ENCODE measurements around the gene SCTR.

The SCTR gene

GRCh38 chr2:119402106-119402505 is 122.2 kb downstream of the SCTR start:
- TF ChIP-seq CTCF (IDR thresholded peaks at IDR 0.05; ENCODE audit: insufficient read depth, missing control alignments) = no peak
- no peak for FAIRE-seq
- no peak for DNase-seq (ENCODE audit: insufficient read length, low spot score)

GRCh38 chr2:119397196-119397595 is 127.1 kb downstream of the SCTR start:
- FAIRE-seq (no peak), DNase-seq (ENCODE audit: insufficient read length, low spot score) (no peak)
- no peak for TF ChIP-seq CTCF (IDR thresholded peaks at IDR 0.05; ENCODE audit: insufficient read depth, missing control alignments)

- FAIRE-seq (no peak), DNase-seq (ENCODE audit: insufficient read length, low spot score) (no peak)
- TF ChIP-seq CTCF (IDR thresholded peaks at IDR 0.05; ENCODE audit: insufficient read depth, missing control alignments) = no peak
Measured at GRCh38 chr2:119393971-119394748, 130.1 kb downstream of the SCTR start.

Measured in D721Med (cell line).